ENCODE results near the gene SAMD1.
A peak's percentile ranks its signal among the peaks of the same experiment; 100 is the strongest.

- TF ChIP-seq ATF3 (CRISPR knock-in tag; IDR thresholded peaks at IDR 0.05) (no peak), YY1 (IDR thresholded peaks at IDR 0.05; ENCODE audit: insufficient read depth, insufficient replicate concordance, low read depth, low read length) (no peak), ZNF24 (IDR thresholded peaks at IDR 0.05) (no peak), CTCF (CRISPR knock-in tag; IDR thresholded peaks at IDR 0.05) (peak; percentile 68), KLF16 (CRISPR knock-in tag; IDR thresholded peaks at IDR 0.05) (no peak), TCF7L2 (IDR thresholded peaks at IDR 0.05; ENCODE audit: low read depth, low read length) (no peak), POLR2A (IDR thresholded peaks at IDR 0.05; ENCODE audit: insufficient read depth in 1 of 2, low read depth in 2 of 2, low read length in 2 of 2) (no peak), POGZ (CRISPR knock-in tag; IDR thresholded peaks at IDR 0.05) (no peak)
- TF ChIP-seq, protein P1, sequence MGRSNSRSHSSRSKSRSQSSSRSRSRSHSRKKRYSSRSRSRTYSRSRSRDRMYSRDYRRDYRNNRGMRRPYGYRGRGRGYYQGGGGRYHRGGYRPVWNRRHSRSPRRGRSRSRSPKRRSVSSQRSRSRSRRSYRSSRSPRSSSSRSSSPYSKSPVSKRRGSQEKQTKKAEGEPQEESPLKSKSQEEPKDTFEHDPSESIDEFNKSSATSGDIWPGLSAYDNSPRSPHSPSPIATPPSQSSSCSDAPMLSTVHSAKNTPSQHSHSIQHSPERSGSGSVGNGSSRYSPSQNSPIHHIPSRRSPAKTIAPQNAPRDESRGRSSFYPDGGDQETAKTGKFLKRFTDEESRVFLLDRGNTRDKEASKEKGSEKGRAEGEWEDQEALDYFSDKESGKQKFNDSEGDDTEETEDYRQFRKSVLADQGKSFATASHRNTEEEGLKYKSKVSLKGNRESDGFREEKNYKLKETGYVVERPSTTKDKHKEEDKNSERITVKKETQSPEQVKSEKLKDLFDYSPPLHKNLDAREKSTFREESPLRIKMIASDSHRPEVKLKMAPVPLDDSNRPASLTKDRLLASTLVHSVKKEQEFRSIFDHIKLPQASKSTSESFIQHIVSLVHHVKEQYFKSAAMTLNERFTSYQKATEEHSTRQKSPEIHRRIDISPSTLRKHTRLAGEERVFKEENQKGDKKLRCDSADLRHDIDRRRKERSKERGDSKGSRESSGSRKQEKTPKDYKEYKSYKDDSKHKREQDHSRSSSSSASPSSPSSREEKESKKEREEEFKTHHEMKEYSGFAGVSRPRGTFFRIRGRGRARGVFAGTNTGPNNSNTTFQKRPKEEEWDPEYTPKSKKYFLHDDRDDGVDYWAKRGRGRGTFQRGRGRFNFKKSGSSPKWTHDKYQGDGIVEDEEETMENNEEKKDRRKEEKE (IDR thresholded peaks at IDR 0.05): no peak
Observed at GRCh38 chr19:14059093-14059480, 31.5 kb downstream of the SAMD1 start.
